Measurements from ENCODE around the gene AQP12B.
"Not testable (repeated sequence)": the region's sequence is repeated elsewhere in the genome, so short reads cannot be mapped to it uniquely, and the experiment has no call there.

Gene AQP12B, protein sequence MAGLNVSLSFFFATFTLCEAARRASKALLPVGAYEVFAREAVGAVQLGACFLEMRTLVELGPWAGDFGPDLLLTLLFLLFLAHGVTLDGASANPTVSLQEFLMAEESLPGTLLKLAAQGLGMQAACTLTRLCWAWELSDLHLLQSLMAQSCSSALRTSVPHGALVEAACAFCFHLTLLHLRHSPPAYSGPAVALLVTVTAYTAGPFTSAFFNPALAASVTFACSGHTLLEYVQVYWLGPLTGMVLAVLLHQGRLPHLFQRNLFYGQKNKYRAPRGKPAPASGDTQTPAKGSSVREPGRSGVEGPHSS

DNA sequence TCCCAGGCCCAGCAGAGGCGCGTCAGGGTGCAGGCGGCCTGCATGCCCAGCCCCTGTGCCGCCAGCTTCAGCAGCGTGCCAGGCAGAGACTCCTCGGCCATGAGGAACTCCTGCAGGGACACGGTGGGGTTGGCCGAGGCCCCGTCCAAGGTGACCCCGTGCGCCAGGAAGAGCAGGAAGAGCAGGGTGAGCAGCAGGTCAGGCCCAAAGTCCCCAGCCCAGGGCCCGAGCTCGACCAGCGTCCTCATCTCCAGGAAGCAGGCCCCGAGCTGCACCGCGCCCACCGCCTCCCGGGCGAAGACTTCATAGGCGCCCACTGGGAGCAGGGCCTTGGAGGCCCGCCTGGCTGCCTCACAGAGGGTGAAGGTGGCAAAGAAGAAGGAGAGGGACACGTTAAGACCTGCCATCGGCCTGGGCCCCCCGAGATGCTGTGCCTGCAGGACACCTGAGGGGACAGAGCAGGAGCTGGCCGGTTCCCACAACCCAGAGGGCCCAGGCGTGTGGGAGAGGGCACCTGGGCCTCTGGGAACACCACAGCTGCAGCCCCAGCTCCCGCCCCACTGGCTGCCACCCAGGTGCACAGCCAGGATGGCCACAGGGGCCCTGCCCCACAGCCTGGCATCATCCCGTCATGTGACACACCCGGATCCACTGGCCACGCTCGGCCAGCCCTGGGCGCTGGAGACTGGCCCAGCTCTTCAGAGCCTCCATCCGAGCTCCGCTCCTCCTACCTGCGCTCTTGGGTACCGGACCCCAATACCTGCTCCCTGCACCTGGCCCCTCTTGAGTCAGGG, at the start of gene AQP12B:
TSS of gene AQP12B (minus strand) at position 455 of the 794 bp plus-strand sequence. CDS start at position 407, 48 bp downstream.
- not testable (repeated sequence) for DNase-seq (ENCODE audit: low spot score)

DNA sequence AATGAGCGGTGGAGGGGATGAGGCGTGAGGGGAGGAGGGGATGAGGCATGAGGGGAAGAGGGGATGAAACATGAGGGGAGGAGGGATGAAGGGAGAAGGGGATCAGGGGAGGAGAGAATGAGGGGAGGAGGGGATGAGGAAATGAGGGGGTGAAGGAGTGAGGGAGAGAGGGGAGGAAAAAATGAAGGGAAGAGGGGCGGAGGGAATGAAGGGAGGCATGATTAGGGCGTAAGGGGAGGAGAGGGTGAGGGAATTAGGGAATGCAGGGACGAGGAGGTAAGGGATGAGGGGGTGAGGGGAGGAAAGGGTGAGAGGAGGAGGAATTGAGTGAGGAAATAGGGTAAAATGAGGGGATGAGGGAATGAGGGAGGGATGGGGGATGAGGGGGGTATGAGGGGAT, 49.5 kb upstream of the AQP12B start:
- no peak for DNase-seq (ENCODE audit: low spot score)

DNA sequence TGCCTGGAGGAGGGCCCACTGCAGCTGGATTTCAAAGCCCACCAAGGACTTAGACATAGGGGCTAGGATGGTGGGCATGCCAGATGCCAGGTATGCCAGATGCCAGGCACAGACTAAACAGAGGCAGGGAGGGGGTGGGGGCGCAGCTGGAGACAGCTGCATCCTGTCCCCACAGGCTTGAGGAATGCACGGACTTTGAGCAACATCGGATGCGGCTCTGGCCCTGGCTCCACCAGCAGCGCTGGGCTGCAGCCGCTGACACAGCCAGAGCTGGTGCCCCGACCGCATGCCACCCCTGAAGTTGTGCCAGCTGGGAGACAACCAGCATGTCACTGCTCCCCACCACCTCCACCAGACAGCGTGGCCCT, 48.5 kb upstream of the AQP12B start:
- DNase-seq (ENCODE audit: low spot score), result no peak

DNA sequence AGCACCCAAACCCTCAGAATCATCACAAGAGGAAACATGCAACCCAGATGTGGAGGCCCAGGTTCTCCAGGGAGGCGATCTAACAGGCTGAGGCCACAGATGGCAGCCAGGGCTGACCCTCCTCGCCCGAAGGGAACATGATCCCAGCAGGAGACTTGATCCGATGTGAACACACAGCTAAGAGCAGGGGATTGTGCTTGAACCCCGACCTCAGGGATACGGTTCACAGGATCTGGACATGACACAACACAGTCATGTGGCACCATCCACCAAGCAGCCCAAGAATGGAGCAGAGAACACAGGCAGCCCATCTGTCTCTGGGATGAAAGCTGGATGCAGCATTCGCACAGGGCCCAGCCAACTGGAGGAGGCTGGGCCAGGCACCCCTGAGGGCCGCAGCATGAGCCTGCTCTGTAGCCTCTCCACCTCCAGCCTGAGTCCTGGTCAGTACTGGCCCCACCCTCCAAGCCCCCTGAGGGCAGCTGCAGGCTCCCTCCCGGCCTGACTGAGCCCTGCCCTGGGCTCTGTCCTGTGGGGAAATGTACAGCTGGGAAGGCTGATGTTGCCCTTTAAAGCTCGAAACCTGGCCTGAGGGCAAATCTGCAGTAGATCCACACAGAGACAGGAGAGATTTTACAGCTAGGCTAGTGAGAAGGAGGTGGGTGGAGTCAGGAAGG, 48.0 kb upstream of the AQP12B start:
- DNase-seq (ENCODE audit: low spot score), result no peak

DNA sequence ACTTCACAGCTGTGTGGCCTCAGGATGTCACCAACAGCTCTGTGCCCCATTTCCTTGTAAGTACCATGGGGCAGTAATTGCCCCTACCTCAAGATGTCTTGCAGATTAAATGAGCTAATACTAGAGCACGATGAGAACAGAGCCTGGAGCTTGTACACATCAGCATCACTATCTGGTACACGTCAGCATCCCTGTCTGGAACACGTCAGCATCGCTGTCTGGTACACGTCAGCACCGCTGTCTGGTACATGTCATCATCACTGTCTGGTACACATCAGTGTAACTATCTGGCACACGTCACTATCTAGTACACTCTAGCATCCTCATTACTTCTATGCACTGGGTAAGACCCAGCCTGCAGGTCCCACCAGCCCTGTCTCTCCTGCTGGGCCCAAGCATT, 46.1 kb upstream of the AQP12B start:
- no peak for DNase-seq (ENCODE audit: low spot score)

DNA sequence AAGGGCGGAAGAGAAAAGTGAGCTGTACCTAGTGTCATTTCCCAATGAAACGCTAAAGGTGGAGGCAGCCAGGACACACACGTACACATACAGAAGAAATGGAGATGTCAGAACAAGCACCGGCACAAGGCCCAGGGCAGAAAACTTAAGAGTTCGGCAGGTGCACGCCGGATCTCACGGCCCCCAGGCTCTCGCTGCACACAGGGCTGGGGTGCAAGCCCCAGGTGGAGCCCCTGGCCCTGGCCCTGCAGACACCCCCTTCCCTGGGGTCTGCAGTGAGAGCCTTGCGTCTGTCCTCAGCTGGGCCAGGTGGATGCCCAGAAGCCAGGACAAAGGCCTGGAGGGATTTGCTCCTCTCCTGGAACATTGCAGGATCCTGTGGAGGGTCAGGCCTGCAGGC, 45.7 kb upstream of the AQP12B start:
- DNase-seq (ENCODE audit: low spot score), result no peak

DNA sequence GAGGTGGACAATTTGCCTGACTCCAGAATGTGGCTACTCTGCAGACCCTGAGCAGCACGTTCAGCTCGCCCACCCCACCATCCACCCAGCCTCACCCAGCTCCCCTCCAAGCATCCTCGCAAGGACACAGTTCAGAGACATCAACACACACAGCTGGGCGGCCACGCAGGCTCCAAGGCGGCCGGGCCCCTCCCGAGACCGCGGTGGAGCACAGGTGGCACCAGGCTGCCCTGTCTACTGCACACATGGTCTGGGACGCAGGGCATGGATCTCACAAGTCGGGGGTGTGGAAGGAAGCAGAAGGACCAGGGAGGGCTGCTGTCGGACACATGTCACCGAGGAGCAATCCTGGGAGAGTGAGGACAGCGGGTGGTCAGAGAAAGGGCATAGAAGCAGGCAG, 45.2 kb upstream of the AQP12B start:
- no peak for DNase-seq (ENCODE audit: low spot score)

DNA sequence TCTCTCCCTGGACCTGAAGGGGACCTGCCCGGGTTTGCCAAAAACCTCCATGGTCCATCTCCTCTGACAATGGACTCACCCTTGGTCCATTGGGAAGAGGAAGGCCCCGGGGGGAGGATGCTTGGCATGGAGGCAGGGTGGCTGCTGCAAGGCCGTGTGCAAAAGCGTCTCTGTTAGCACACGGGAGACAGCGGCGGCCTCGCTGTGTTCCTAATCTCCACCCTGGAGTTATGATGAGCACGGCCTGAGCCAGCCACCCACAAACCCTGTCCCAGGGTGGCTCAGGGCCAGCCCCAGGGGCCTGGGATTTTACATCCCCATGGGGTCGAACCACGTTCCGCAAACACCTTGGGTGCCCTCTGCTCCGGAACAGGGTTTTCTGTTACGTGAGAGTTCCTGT, 44.8 kb upstream of the AQP12B start:
- DNase-seq (ENCODE audit: low spot score), result no peak

DNA sequence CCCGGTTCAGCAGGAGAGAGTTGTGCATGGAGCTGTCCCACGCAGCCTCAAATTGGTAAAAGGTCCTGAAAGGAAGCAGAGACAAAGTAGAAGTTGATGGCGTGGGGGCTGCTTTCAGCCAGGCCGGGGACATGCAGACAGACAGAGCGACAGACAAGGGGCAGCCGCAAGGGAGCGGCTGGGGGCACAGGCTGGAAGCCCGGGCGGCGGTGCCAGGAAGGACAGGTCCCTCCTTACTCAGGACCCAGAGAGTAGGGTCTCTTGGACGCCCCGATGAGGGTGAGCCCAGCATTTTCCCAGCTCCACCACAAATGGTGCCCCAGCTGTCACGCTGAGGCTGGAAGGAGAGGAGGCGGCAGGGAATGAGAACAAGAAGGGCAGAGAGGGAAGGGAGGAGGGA, 44.2 kb upstream of the AQP12B start:
- no peak for DNase-seq (ENCODE audit: low spot score)

DNA sequence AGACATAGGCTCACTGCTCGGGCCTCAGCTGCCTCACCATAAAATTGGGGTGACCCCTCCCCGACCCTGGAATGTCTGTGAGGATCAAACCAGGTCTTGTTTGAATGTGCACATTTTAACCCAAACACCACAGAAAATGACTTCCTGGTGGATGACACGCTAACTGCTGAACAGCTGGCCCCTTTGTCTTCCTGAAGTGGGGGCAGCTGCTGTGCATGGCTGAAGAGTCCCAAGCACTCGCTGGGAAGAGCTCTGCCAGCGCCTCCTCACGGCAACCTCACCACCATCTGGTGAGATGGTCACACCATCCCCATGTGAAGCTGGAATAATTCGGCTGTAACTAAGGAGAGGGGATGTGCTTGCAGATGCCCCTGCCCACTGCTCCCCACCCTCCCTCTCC, 43.0 kb upstream of the AQP12B start:
- DNase-seq (ENCODE audit: low spot score), result no peak

DNA sequence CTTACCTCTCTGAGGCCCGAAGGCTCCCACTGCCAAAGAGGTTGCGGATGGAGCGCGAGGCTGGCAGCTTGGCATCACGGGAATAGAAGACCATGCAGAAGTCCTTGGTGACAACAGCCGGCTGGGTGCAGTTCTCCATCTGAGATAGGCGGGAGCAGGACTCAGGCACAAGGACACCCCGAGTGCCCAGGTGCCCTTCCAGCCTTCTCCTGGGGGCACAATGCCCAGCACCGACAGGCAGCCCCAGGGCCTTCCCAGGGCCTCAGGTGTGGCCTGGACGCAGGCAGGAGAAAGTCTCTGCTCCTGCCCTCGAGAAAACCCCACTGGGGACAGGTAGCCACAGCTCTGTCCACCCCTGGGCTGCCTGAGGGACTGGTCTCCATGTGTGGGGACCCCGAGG, 42.6 kb upstream of the AQP12B start:
- DNase-seq (ENCODE audit: low spot score), result no peak

DNA sequence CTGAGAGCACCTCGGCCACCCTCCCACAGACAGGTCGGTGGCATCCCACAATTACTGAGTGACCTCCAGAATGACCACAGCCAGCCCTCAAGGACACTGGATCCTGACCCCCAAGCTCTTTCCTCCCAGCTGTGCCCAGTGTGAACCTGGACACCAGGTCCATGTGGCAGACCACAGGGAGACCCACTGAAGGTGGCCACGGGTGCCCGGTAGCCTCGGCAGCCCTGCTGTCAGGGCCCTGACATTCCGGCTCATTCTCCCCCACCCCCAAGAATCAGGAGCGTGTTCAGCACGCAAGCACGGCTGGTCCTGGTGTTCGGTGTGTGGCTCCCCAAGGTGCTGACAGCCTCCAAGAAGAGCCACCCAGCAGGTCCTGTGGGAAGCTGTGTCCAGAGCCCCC, 41.7 kb upstream of the AQP12B start:
- no peak for DNase-seq (ENCODE audit: low spot score)

DNA sequence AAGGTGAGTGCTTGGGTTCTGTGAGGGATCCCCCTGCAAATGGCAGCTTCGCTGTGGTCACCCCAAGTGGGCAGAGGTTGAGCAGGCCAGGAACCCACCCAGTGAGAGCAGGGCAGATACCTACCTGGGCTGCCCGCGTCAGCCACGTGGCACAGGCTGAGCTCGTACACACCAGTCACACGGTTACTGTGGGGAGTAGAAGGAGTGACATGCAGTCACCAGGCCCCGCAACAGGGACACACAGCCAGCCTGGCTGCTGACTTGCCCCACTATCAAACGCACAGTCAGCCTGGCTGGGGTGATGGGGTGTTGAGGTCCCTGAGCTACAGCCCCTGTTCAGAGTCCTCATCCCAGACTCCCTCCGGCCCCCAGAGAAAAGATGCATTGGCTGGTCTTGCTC, 41.2 kb upstream of the AQP12B start:
- no peak for DNase-seq (ENCODE audit: low spot score)

DNA sequence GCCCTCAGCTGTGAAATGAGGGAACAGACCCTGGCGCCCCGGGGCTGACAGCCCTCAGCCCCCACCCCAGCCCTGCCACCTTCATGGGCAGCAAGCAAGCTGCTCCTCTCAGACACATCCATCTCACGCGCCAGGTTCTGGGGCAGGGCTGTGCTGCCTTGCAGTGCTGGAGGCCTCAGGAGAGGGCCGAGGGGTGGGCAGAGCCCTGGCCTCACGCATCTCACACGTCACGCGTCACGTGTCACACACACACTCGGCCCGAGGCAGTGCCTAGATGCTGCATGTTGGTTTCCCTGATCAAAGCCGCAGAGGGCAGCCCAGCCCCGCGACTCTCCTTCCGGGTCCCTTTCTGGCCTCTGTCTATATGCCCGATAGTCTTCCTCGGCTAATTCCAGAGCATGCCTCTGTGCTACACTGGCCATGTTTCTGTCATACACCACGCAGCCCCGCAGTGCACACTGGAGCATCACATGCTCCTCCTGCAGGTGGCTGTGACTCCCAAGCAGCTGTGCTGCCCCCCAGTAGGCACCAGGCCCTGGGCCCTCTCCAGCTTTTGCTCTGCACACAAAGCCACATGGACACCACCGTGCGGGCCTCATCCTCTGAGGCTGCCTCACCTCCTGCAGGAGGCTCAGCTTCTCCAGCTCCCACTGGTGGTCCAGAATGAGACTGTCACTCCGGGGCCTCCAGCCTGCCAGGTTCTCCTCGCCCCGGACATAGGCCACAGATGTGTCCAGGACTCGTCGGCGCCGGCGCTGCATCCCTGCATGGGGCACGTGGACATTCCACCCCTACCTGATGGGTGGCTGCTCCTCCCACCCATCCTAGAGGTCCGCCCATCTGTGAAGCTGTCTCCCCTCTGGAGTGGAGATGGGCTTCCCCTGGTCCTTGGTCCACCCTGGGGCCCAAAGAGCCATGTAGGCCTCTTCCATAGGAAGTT, 40.4 kb upstream of the AQP12B start:
- no peak for DNase-seq (ENCODE audit: low spot score)

DNA sequence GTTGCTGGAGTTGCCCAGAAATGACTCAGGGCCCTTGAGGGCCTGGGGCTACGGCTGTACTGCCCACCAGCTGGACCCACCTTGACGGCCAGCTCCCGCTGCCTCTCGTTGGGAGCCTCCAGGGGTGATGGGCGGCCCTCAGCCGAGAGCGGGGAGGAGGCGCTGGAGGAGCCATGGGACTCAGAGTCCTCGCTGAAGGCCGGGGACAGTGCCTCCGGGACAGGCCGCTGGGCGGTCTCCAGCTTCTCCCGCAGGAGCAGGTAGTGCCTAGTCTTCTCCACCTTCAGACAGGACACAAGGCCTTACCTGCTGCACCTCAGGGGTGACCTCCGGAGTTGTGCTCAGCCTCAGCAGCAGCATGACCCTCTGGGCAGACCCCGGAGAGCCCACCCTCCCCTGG, 39.7 kb upstream of the AQP12B start:
- no peak for DNase-seq (ENCODE audit: low spot score)

DNA sequence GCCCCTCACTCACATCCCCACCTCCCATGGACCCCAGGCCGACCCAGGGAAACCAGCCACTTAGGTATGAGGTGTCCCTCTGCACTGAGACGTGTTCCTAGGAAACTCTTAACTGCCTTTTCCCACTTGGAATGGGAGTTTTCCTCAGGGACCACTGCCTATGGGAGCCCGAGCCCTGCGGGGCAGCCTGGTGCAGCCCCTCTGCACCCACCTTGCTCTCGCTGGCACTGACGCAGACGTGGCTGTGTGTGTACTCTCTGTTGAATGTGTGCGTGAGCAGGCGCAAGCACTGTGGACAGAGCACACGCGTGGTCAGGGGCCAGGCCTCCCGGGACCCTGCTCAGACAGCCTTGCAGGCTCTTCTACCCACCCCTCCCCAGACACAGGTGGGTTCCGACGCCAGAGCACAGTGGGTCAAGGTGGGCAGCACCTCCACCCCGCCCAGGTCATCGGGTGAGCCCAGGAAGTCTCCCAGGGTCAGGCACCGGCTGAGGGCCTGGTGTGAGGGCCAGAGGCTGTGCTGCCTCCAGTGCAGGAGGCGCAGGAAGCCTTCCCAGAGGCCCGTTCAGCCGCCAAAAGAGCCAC, 39.0 kb upstream of the AQP12B start:
- DNase-seq (ENCODE audit: low spot score), result no peak

DNA sequence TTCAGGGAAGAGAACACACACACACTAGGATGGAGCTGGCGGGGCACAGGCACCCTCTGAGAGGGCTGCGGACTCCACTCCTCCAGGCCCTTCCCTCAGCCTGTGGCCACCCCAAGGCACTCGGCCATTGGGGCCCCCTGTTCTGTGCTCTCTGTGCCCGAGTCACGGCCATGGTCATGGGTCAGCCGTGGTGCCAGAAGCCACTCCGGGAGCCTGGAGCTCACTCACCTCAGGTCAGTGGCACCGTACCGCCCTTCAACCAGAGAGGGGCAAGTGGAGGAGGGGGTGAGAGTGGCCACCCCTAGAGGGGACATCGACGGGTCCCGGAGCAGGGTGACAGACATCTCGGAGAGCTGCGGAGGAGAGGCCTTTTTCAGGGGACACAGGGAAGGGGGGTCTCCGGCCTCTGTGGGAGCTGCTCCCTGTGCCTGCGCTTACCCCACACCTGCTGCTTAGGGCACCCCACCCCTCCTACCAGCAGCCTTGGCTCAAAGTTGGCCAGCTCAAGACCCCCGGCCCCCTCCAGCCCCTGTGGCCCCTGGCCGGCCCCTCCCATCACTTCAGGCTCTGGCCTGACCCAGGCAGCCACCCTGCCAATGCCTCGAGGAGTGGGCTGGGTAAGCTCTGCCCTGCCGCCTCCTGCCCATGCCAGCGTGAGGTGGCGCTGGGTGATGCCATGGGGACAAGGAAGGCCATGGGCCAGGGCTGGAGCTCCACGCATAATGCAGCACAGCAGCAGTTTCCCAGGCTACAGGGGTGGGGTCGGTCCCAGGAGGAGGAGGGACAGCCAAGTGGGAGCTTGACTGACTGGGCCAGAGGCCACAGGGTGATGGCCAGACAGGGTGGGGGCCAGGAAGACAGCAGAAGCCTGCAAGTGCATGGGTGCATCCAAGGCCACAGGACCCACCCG, 38.3 kb upstream of the AQP12B start:
- DNase-seq (ENCODE audit: low spot score), result no peak

DNA sequence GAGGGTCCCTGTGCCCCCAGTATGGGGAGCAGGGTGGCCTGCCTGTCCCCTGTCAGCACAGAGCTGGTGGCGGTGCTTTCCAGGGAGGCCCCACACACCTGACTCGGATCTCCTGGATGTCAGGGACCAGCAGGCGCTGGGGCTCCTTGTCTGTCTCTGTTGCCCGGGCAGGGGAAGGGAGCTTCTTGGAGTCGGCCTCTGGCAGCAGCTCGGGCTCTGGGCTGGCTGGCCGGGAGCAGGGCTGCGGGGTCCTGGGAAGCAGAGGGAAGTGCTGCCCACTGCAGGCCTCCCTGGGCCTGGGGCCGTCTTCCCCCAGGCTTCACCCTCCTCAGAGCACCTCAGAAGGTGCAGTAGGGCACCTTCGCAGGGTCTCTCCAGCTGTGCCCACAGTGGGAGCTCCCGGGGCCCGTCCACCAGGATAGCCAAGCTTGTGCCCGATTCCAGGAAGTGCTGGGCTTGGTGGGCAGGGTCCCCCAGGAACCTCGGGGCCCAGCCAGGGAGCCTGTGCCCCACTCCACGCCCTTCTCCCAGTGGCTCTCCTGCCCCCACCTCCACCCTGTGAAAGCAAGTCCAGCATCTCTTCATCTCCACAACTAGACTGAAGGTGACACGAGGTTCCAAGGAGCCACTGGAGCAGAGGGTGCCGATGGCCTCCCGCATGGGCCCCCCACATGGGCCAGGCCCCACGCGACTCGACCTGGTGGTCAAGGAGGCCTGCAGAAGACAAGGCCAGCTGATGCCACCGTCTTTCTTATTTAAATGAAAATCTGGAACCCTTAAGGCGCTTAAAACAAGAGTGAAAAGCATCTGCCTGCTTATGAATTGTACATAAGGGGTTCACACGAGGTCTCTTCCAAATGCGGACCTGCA, 37.2 kb upstream of the AQP12B start:
- no peak for DNase-seq (ENCODE audit: low spot score)

DNA sequence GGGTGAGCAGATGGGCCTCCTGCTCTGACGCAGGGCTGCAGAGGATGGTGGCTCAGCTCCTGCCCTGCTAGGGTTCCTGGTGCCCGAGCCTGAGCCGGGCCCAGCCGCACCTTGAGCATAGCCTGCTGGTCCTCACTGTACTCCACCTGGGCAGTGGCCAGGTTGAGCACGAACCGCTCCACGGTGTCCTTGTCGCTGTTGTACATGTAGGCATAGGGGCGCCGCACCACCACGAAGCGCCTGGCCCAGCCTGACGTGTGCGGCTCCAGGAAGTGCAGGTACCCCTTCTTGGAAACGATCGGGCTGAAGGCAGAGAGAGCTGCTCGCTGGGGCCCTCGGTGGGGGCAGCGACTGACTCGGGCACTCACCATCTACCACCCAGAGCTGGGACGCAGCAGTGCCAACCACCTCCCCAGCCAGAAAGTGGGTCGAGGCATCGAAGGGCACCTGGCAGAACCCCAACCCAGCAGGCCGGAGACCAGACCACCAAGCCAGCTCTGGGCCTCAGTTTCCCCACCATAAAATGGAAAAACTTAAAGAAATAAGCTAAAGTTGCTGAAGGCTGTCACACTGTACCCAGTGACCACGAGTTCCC, 36.3 kb upstream of the AQP12B start:
- DNase-seq (ENCODE audit: low spot score), result no peak

Measured in hematopoietic multipotent progenitor cell treated with erythropoietin and hydrocortisone succinate and interleukin-3 and kit ligand, for 17 days (in vitro differentiated cells).